Activated CD4-positive, alpha-beta T cell treated with anti-CD3 and anti-CD28 coated beads, Interleukin-2, Interleukin-6, amounts not matched to agents 100 ng/mL and 50 ng/mL, durations not matched to agents 16 hours and 8 hours (primary cell): Measurements from ENCODE around the gene NEU2.
"Not testable (repeated sequence)": the region's sequence is repeated elsewhere in the genome, so short reads cannot be mapped to it uniquely, and the experiment has no call there.

Experiments used
- DNase-seq: peaks from one replicate; pipeline ENCODE4 v3.0.0-alpha.2; 2020

The NEU2 gene

GRCh38 chr2:233011268-233011650 lies 21.2 kb upstream of the NEU2 start:
- DNase-seq: no peak

DNA sequence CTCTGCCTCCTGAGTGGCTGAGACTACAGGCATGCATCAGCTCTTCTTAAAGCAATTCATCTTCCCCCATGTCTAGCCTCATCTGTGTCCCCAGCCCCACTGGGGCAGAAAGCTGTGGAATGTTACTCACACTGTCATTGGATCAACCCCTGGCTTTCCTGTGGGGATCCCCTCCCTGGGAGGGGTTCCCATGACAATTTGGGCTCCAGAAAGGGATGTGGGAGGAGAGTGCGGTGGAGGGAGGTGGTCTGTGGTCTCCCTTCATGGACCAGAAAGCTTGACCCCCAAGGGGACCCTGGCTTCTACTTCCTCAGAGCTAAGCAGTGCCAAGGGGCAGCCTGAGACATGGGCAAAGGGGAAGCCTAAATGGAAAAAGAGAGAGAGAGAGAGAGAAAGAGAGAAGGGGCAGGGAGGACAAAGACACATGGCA lies 20.8 kb upstream of the NEU2 start:
- DNase-seq: no peak

DNA sequence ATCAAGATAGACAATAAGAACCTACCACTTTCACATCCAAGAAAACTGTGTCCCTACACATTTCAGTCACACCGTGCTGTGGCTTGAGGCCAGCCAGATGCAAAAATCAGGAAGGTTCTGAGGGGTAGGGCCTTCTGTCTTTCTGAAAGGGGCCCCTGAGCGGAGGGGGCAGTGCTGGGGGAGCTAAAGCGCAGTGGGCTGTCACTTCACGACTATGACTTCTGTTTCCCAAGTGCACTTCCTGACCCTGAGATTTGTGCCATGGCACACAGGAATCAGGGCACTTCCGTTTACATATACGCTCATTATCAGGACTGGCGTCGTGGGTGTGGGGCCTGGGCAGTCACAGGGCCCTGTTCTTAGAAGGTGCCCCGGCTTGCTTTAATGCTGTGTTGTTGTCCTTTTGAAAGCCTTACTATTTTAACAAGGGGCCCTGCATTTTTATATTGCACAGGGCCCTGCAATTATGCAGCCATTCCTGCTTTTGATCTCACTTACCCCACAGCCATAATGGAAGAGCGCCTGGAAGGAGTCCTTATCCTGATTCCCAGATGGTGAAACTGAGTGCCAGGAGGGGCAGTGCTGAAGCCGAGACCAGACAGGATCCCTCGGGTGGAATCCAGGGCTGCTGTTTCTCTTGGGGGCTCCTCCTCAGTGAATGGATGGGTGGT lies 20.0 kb upstream of the NEU2 start:
- DNase-seq: no peak

- no peak for DNase-seq
These were observed 19.4 kb upstream of the NEU2 start, which contains the start of gene NGEF for GRCh38 chr2:233013027-233013461. Gene NGEF, minus strand, starts transcription at chr2:233013256. Its CDS starts 38,366 bp downstream, at chr2:232974890.

DNA sequence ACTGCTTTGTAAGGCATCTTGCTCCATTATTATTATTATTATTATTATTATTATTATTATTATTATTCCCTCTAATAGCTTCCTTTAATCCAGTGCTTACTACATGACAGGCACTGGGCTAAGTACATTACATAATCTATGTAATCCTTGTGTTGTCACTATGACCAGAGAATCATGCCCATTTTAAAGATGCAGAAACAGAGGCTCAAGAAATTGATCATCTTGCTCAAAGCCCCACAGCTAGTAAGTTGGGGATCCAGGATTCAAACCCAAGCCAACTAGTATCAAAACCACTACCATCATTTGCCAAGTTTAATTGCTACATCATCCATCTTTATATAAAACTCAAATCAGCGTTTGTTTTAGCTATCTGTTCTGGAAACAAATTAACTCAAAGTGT lies 18.8 kb upstream of the NEU2 start:
- DNase-seq: no peak

DNA sequence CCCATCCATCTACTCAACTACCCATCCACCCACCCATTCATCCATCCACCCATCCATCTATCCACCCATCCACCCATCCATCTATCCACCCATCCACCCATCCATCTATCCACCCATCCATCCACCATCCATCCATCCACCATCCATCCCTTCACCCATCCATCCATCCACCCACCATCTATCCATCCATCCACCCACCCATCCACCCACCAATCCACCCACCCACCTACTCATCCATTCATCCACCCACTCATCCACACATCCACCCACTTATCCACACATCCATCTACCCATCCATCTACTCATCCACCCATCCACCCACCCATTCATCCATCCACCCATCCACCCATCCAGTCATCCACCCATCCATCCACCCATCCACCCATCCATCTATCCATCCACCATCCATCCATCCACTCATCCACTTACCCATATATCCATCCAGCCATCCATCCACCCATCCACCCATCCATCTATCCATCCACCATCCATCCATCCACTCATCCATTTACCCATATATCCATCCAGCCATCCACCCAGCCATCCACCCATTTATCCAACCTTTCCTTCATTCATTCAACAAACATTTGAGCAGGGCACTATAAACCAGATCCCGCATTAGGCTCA lies 17.3 kb upstream of the NEU2 start:
- DNase-seq: no peak

GRCh38 chr2:233017947-233018346 lies 14.5 kb upstream of the NEU2 start:
- no peak for DNase-seq

DNA sequence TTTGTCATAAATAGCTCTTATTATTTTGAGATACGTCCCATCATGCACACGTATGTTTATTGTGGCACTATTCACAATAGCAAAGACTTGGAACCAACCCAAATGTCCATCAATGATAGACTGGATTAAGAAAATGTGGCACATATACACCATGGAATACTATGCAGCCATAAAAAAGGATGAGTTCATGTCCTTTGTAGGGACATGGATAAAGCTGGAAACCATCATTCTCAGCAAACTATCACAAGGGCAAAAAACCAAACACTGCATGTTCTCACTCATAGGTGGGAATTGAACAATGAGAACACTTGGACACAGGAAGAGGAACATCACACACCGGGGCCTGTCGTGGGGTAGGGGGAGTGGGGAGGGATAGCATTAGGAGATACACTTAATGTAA lies 12.9 kb upstream of the NEU2 start:
- DNase-seq: not testable (repeated sequence)

DNA sequence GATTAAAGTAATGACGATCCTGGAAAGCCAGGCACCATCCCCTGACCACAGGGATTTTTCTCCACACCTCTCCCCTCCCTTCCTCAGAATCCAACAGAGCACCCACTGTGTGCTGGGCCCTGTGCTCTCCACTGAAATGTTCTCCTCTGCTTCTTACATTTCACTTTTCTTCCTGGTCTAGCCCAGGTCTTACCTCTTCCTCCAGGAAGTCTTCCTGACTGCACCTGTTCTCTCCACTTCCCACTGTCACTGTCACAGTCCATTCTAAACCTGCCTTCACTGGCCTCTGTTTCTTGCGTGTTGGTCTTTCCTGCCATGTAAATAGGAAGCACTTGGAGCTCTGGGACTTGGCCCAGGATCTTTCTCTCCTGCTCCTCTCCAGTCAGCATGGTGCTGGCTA lies 12.0 kb upstream of the NEU2 start:
- DNase-seq: no peak

- no peak for DNase-seq
These were observed 10.7 kb upstream of the NEU2 start for GRCh38 chr2:233021771-233022170.

GRCh38 chr2:233022561-233022960 lies 9.9 kb upstream of the NEU2 start:
- no peak for DNase-seq

GRCh38 chr2:233023007-233023760 lies 9.3 kb upstream of the NEU2 start:
- DNase-seq: no peak

GRCh38 chr2:233023761-233024410 lies 8.6 kb upstream of the NEU2 start:
- DNase-seq: no peak

- DNase-seq: no peak
These were observed 6.8 kb upstream of the NEU2 start for GRCh38 chr2:233025706-233026105.

- no peak for DNase-seq
These were observed 6.2 kb upstream of the NEU2 start for GRCh38 chr2:233026198-233026813.

DNA sequence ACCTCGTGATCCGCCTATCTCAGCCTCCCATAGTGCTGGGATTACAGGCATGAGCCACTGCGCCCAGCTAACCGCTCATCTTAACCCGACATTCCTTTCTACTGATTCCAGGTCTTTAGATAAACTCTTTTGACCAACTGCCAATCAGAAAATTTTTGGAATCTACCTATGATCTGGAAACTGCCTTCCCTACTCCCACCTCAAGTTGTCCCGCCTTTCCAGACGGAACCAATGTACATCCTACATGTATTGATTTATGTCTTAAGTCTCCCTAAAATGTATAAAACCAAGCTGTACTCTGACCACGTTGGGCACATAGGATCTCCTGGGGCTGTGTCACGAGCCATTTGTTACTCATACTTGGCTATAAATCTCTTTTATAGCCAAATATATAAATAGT lies 3.2 kb upstream of the NEU2 start:
- no peak for DNase-seq

DNA sequence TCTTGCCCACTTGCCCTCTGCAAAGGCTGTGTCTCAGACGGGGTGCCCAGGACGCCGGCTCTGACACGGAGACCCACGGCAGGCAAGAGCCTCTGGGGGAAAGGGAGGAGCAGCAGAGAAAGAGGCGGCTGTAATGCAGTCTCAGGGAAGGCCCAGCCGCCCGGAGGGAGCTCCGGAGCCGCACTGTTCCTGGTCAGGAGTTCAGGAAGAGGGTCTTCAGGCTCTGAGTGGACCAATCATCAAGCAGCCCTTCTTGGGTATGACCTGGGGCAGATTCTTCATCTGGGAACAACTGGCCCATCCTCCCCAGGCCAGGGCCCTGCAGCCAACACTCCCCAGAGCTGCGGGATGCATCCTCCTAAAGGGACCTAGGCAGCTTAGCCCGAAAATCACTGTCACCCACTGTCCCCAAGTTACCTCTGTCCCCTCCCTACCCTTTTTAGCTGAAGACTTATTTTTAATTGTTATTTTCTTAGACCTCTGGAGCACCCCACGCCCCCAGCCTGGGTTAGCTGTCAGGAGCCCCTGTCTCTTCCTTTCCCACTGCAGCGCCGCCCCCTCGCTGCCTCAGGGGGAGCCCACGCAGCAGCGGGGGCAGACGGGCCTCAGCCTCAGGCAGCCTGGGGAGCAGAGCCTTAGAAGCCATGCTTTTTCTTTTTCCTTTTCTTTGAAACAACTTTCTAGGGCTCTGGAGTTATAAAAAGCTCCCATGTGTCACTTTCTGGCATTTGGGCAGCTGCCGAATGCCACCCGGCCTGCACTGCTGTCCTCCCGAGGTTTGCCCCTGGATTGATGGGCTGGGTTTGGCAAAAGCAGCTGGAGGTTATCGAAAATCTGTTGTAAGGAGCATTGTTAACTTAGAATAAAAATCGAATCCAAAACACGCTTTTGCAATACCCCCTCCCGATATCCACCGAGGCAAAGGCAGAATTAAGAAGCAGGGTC lies 644 bp upstream of the NEU2 start:
- DNase-seq: no peak

DNA sequence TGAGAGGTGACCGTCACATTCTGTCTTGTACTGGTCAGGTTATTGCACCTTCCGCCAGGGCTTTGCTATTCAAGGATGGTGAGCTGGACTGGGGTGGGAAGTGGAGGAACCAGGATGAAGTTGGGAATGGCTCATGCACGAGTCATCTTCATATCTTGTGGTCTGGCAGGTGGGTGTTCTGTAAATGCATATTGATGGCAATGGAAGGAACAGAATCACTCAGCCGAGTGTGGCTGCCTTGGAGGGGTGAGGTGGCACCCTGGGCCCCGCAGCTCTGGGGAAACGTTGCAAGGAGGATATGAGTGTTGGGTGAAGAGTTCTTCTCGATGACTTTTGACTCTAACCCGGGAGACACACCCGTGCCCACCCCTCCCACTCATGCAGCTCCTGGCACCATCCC lies 1.2 kb downstream of the NEU2 start:
- DNase-seq: peak; percentile 12

DNA sequence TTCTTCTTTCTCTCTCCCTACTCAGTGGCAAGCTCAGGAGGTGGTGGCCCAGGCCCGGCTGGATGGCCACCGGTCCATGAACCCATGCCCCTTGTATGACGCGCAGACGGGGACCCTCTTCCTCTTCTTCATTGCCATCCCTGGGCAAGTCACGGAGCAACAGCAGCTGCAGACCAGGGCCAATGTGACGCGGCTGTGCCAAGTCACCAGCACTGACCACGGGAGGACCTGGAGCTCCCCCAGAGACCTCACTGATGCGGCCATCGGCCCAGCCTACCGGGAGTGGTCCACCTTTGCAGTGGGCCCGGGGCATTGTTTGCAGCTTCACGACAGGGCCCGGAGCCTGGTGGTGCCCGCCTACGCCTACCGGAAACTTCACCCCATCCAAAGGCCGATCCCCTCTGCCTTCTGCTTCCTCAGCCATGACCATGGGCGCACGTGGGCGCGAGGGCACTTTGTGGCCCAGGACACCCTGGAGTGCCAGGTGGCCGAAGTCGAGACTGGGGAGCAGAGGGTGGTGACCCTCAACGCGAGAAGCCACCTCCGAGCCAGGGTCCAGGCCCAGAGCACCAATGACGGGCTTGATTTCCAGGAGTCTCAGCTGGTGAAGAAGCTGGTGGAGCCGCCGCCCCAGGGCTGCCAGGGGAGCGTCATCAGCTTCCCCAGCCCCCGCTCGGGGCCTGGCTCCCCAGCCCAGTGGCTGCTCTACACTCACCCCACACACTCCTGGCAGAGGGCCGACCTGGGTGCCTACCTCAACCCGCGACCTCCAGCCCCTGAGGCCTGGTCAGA lies 1.8 kb downstream of the NEU2 start:
- no peak for DNase-seq

DNA sequence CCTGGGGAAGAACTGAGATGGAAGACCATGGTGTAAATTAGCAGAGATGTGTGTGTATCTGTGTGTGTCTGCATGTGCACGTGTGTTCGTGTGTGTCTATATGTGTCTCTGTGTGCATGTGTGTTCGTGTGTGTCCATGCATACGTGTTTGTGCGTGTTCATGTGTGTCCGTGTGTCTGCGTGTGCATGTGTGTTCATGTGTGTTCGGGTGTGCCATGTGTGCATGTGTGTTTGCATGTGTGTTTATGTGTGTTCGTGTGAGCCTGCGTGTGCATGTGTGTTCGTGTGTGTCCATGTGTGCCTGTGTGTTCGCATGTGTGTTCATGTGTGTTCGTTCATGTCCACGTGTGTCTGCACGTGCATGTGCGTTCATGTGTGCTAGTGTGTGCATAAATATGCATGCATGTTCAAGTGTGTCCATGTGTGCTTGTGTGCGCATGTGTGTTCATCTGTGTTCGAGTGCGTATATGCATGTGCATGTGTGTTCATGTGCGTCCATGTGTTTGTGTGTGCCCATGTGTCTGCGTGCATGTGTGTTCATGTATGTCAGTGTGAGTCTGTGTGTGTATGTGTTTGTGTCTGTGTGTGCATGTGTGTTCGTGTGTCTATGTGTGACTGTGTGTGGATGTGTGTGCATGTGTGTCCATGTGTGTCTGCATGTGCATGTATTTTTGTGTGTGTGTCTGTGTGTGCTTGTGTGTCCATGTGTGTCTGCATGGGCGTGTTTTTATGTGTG lies 3.1 kb downstream of the NEU2 start:
- DNase-seq: no peak
